Activated CD4-positive, alpha-beta T cell treated with anti-CD3 and anti-CD28 coated beads for 1 hour (primary cell): ENCODE data around the gene NFYC.

Experiments used
- DNase-seq: peaks from one replicate; pipeline ENCODE4 v3.0.0-alpha.2; 2020

NFYC gene

GRCh38 chr1:40798366-40799281 lies 107.1 kb downstream of the NFYC start:
- no peak for DNase-seq

GRCh38 chr1:40799351-40799867 lies 107.9 kb downstream of the NFYC start:
- no peak for DNase-seq

GRCh38 chr1:40801742-40802077 lies 110.2 kb downstream of the NFYC start:
- no peak for DNase-seq

GRCh38 chr1:40802078-40802741 lies 110.7 kb downstream of the NFYC start:
- peak; percentile 81 for DNase-seq

- DNase-seq: no peak
Measured at GRCh38 chr1:40802742-40803113, 111.2 kb downstream of the NFYC start.

- no peak for DNase-seq
Measured at GRCh38 chr1:40803447-40803846, 111.9 kb downstream of the NFYC start.

- no peak for DNase-seq
Measured at GRCh38 chr1:40803902-40804301, 112.4 kb downstream of the NFYC start.

GRCh38 chr1:40806240-40806639 lies 114.7 kb downstream of the NFYC start:
- no peak for DNase-seq

GRCh38 chr1:40806731-40807695 lies 115.5 kb downstream of the NFYC start:
- no peak for DNase-seq

GRCh38 chr1:40808002-40808401 lies 116.5 kb downstream of the NFYC start:
- DNase-seq: no peak

GRCh38 chr1:40808444-40808843 lies 116.9 kb downstream of the NFYC start:
- DNase-seq: no peak

GRCh38 chr1:40808909-40809308 lies 117.4 kb downstream of the NFYC start:
- DNase-seq: no peak

- DNase-seq: no peak
Measured at GRCh38 chr1:40810927-40811326, 119.4 kb downstream of the NFYC start.

- no peak for DNase-seq
Measured at GRCh38 chr1:40815420-40815819, 123.9 kb downstream of the NFYC start.

- no peak for DNase-seq
Measured at GRCh38 chr1:40817791-40818263, 126.3 kb downstream of the NFYC start.

- DNase-seq: peak; percentile 77
Measured at GRCh38 chr1:40818264-40818961, 126.9 kb downstream of the NFYC start.

- DNase-seq: no peak
Measured at GRCh38 chr1:40819101-40819500, 127.6 kb downstream of the NFYC start.

- no peak for DNase-seq
Measured at GRCh38 chr1:40820251-40820797, 128.8 kb downstream of the NFYC start.
